Stimulated activated CD8-positive, alpha-beta memory T cell treated with anti-CD3 and anti-CD28 coated beads, Interleukin-12 subunit alpha, Interleukin-12 subunit beta, amount 100 ng/mL, for 4 hours (primary cell): Measurements from ENCODE around the gene CRLF3.
A peak's percentile ranks its signal among the peaks of the same experiment; 100 is the strongest.
"Not testable (repeated sequence)": the region's sequence is repeated elsewhere in the genome, so short reads cannot be mapped to it uniquely, and the experiment has no call there.

Experiments
- DNase-seq: peaks from one replicate; pipeline ENCODE4 v3.0.0-alpha.2; 2020; ENCODE audit warnings: low read depth

Gene CRLF3, protein sequence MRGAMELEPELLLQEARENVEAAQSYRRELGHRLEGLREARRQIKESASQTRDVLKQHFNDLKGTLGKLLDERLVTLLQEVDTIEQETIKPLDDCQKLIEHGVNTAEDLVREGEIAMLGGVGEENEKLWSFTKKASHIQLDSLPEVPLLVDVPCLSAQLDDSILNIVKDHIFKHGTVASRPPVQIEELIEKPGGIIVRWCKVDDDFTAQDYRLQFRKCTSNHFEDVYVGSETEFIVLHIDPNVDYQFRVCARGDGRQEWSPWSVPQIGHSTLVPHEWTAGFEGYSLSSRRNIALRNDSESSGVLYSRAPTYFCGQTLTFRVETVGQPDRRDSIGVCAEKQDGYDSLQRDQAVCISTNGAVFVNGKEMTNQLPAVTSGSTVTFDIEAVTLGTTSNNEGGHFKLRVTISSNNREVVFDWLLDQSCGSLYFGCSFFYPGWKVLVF

GRCh38 chr17:30824356-30825145 lies at the start of gene CRLF3:
Gene CRLF3, minus strand, starts transcription at chr17:30824692. Its CDS starts 41 bp downstream, at chr17:30824651.
- peak; percentile 86 for DNase-seq

DNA sequence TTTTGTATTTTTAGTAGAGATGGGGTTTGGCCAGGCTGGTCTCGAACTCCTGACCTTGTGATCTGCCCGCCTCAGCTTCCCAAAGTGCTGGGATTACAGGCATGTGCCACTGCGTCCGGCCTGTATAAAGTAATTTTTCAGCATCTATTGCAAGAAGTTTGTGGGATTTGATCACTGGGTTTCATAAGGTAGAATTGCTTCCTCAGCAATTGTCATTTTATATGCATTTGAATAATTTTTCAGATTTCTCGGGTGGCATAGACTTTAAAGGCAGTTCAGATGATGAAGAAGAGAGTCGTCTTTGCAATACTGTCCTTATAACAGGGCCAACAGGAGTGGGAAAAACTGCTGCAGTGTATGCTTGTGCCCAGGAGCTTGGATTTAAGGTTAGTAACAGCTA lies 44.5 kb upstream of the CRLF3 start:
- DNase-seq: no peak

- no peak for DNase-seq
Measured at GRCh38 chr17:30864636-30865035, 40.1 kb upstream of the CRLF3 start.

- no peak for DNase-seq
Measured at GRCh38 chr17:30858556-30859250, 34.2 kb upstream of the CRLF3 start.

DNA sequence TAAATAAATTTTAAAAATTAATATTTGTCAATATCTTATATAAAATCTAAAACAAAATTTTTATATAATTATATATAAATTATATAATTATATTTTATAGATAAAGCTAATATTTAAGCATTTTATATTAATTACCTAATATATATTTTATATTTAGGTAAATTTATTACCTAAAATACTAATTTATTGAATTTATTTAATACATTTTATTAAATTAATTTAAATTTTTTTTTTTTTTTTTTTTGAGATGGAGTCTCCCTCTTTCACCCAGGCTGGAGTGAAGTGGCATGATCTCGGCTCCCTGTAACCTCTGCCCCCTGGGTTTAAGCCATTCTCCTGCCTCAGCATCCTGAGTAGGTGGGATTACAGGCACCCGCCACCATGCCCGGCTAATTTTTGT lies 29.7 kb upstream of the CRLF3 start:
- no peak for DNase-seq

- DNase-seq: no peak
Measured at GRCh38 chr17:30848021-30848420, 23.5 kb upstream of the CRLF3 start.

GRCh38 chr17:30840771-30841170 lies 16.3 kb upstream of the CRLF3 start:
- DNase-seq: no peak

- no peak for DNase-seq
Measured at GRCh38 chr17:30838202-30838807, 13.8 kb upstream of the CRLF3 start.

GRCh38 chr17:30832438-30833124 lies 8.1 kb upstream of the CRLF3 start:
- no peak for DNase-seq

DNA sequence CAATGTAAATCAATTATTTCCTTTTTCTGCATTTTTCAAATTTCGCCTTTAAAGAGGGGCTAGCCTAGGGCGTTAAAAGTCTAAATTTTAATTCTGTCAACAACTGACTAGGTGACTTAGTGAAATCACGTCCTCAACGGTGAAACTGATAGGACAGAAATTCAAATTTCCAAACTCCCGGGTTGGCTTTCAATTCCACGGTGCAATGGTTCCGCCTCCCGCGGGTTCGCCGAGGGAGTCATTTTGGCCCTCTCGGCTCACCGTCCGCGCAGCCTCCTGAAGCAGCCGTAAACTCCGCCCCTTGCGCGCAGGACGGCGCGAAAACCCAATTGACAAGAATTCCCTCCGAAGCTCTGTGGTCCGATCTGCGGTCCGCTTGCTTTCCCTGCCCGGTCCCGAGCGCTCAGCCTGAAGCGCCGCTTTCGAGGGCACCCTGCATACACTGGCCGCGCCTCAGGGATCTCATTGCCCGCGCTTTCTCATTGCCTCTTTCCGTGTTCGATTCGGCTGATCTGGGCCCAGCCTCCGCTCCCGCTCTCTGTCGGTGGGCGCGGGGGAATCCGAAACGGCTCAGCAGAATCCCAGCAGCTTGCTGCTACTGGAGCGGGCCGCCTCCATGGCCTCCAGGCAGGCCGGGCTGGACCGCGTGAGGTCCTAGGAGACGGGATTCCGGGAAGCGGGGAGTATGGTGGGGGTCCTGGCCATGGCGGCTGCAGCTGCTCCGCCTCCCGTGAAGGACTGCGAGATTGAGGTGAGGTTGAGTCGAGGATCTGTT lies 7.4 kb upstream of the CRLF3 start, which contains the start of gene ATAD5:
TSS of gene ATAD5 (plus strand) at position 304 of the 775 bp plus-strand sequence. CDS start at position 686, 382 bp downstream.
- peak; percentile 79 for DNase-seq

- no peak for DNase-seq
Measured at GRCh38 chr17:30831257-30831656, 6.8 kb upstream of the CRLF3 start.

DNA sequence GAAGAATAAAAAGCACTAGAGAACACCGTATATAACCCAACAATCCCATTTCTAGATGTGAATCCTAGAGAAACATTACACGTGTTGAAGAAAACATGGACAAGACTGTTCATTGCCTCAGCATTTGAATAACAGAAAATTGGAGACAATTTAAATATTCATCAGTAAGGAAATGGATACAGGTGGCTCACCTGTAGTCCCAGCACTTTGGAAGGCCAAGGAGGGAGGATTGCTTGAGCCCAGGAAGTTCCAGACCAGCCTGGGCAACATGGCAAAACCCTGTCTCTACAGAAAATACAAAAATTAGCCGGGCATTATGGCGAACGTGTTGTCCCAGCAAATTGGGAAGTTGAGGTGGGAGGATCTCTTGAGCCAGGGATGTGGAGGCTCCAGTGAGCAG lies 4.5 kb upstream of the CRLF3 start:
- DNase-seq: no peak

DNA sequence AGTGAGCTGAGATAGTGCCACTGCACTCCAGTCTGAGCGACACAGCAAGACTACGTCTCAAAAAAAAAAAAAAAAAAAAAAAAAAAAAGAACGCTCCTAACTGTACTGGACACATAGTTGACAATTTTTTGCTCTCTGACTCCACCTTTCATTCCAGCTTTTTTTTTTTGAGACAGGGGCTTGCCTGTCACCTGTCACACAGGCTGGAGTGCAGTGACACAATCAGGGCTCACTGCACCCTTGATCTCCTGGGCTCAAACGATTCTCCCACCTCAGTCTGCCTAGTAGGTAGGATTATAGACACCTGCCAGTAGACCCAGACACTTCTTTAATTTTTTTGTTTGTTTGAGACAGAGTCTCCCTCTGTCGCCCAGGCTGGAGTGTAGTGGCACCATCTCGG lies 2.6 kb upstream of the CRLF3 start:
- DNase-seq: no peak

GRCh38 chr17:30824002-30824355 lies 513 bp downstream of the CRLF3 start:
- DNase-seq: no peak

- DNase-seq: no peak
Measured at GRCh38 chr17:30823421-30823820, 1.1 kb downstream of the CRLF3 start.

GRCh38 chr17:30822919-30823318 lies 1.6 kb downstream of the CRLF3 start:
- DNase-seq: not testable (repeated sequence)

- no peak for DNase-seq
Measured at GRCh38 chr17:30821871-30822723, 2.4 kb downstream of the CRLF3 start.

DNA sequence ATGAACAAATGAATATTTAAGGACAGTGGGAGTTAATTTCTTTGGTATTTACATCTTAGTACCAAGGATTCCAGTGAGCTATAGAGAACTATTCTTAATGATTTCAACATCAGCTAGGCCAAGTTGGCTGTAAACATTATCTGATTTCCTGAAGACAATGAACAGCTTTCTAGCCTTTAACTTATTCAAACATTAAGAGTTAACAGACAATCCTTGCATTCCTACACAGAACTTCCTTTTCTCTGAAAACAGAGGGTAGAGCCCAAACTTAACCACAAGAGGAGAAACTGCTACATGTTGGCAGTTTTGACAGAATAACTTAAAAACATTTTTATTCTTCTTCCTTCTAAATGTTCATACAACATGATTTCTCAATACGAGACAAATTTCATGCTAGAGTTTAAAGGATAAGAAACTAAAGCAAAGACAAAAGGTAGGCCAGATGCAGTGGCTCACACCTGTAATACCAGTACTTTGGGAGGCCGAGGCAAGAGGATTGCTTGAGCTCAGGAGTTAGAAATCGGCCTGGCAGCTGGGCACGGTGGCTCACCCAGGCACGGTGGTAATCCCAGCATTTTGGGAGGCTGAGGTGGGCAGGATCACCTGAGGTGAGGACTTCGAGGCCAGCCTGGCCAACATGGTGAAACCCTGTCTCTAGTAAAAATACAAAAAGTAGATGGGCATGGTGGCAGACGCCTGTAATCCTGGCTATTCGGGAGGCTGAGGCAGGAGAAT lies 4.4 kb downstream of the CRLF3 start:
- no peak for DNase-seq

- DNase-seq: no peak
Measured at GRCh38 chr17:30816165-30816564, 8.3 kb downstream of the CRLF3 start.
